Measurements from ENCODE around the gene PDE4D. TPM values are rescaled to one million over a fixed set of nuclear protein-coding genes. Genes with fewer than 3 reads are reported as not detected.

The PDE4D gene
- total RNA-seq, 5 donors from 2014 or later (not counting 1 experiment from before 2014, with no cell fraction given) = 45.1 to 136 (median 64.9) TPM

- H3K27me3 Mint-ChIP-seq = no peaks in the 10 kb centered on the region
- Histone ChIP-seq H3K36me3 (ENCODE audit: control insufficient read depth in 2 of 2, extremely low read depth in 1 of 2, insufficient read depth in 1 of 2, low read length in 1 of 2) (no peaks in the 10 kb centered on the region), H3K4me3 (ENCODE audit: control insufficient read depth in 1 of 2, extremely low read depth in 1 of 2, low read length in 1 of 2) (no peak overlapping the region), H3K27ac (ENCODE audit: low read length) (no peak overlapping the region), H3K4me1 (ENCODE audit: control insufficient read depth in 1 of 2, extremely low read depth in 1 of 2, insufficient read depth in 2 of 2, low read length in 2 of 2) (no peaks in the 10 kb centered on the region), H3K9me3 (no peaks in the 10 kb centered on the region), H3K27me3 (replicated peaks in 1 of 2; ENCODE audit: control insufficient read depth in 2 of 2, extremely low read depth in 1 of 2, insufficient read depth in 2 of 2, low read length in 1 of 2) (no peaks in the 10 kb centered on the region)
- no peaks in the 10 kb centered on the region for H3K36me3 Mint-ChIP-seq
- H3K4me3 Mint-ChIP-seq = no peak overlapping the region
- ChIA-PET POLR2A (interaction anchor here in 1 of 2 donors (0.6 kb wide), 1 partner anchor 109 kb away, joined by 5 read pairs; no protein-coding TSS in a partner anchor), CTCF (no interaction called here)
- H3K4me1 Mint-ChIP-seq = no peaks in the 10 kb centered on the region
- no CpG with 5 or more reads among the region's 4 CpGs for WGBS (ENCODE audit: insufficient coverage)
- no peak overlapping the region for H3K27ac Mint-ChIP-seq
- no peak for DNase-seq
- H3K9me3 Mint-ChIP-seq = peaks cover 0 to 3% (median 0%) of the 10 kb centered on the region in 3 donors
- no peak for ATAC-seq (replicated peaks in 1 of 4)
Observed at GRCh38 chr5:59067956-59068656, 825.4 kb downstream of the PDE4D start.

GRCh38 chr5:59066367-59067163 lies 827.0 kb downstream of the PDE4D start:
- Mint-ChIP-seq H3K4me1 (peaks cover 0 to 3% (median 0%) of the 10 kb centered on the region in 3 donors), H3K4me3 (no peak overlapping the region), H3K36me3 (no peaks in the 10 kb centered on the region), H3K27me3 (peaks cover 0 to 4% of the 10 kb centered on the region in 2 donors), H3K9me3 (peaks cover 0 to 3% (median 0%) of the 10 kb centered on the region in 3 donors), H3K27ac (no peak overlapping the region)
- Histone ChIP-seq H3K9me3 (no peaks in the 10 kb centered on the region), H3K4me1 (ENCODE audit: control insufficient read depth in 1 of 2, extremely low read depth in 1 of 2, insufficient read depth in 2 of 2, low read length in 2 of 2) (no peaks in the 10 kb centered on the region), H3K27ac (ENCODE audit: low read length) (no peak overlapping the region), H3K4me3 (ENCODE audit: control insufficient read depth in 1 of 2, extremely low read depth in 1 of 2, low read length in 1 of 2) (no peak overlapping the region), H3K36me3 (ENCODE audit: control insufficient read depth in 2 of 2, extremely low read depth in 1 of 2, insufficient read depth in 1 of 2, low read length in 1 of 2) (no peaks in the 10 kb centered on the region), H3K27me3 (replicated peaks in 1 of 2; ENCODE audit: control insufficient read depth in 2 of 2, extremely low read depth in 1 of 2, insufficient read depth in 2 of 2, low read length in 1 of 2) (no peaks in the 10 kb centered on the region)
- DNase-seq = no peak
- no peak for ATAC-seq (replicated peaks in 1 of 4)
- POLR2A ChIA-PET = interaction anchor here (0.6 kb wide), 2 partner anchors 9 to 25 kb away, joined by 3 to 4 read pairs; no protein-coding TSS in a partner anchor
- no CpG with 5 or more reads among the region's 5 CpGs for WGBS (ENCODE audit: insufficient coverage)
- CTCF ChIA-PET = interaction anchor here in 1 of 2 donors (0.6 kb wide), 1 partner anchor 311 kb away, joined by 3 read pairs; no protein-coding TSS in a partner anchor

GRCh38 chr5:59065554-59065953 lies 828.0 kb downstream of the PDE4D start:
- Histone ChIP-seq H3K9me3 (no peaks in the 10 kb centered on the region), H3K36me3 (ENCODE audit: control insufficient read depth in 2 of 2, extremely low read depth in 1 of 2, insufficient read depth in 1 of 2, low read length in 1 of 2) (no peaks in the 10 kb centered on the region), H3K4me1 (ENCODE audit: control insufficient read depth in 1 of 2, extremely low read depth in 1 of 2, insufficient read depth in 2 of 2, low read length in 2 of 2) (no peaks in the 10 kb centered on the region), H3K27me3 (replicated peaks in 1 of 2; ENCODE audit: control insufficient read depth in 2 of 2, extremely low read depth in 1 of 2, insufficient read depth in 2 of 2, low read length in 1 of 2) (no peaks in the 10 kb centered on the region), H3K27ac (ENCODE audit: low read length) (no peak overlapping the region), H3K4me3 (ENCODE audit: control insufficient read depth in 1 of 2, extremely low read depth in 1 of 2, low read length in 1 of 2) (no peak overlapping the region)
- peaks cover 0 to 3% (median 0%) of the 10 kb centered on the region in 3 donors for H3K4me1 Mint-ChIP-seq
- no peaks in the 10 kb centered on the region for H3K36me3 Mint-ChIP-seq
- CTCF ChIA-PET = no interaction called here
- WGBS (ENCODE audit: insufficient coverage) = no CpG with 5 or more reads among the region's 1 CpG
- DNase-seq (no peak), ATAC-seq (replicated peaks in 1 of 4) (no peak)
- H3K9me3 Mint-ChIP-seq = peaks cover 0 to 3% (median 0%) of the 10 kb centered on the region in 3 donors
- no peak overlapping the region for H3K4me3 Mint-ChIP-seq
- POLR2A ChIA-PET = no interaction called here
- peaks cover 0 to 5% of the 10 kb centered on the region in 2 donors for H3K27me3 Mint-ChIP-seq
- H3K27ac Mint-ChIP-seq = no peak overlapping the region

- DNase-seq (no peak), ATAC-seq (replicated peaks in 1 of 4) (no peak)
- no CpG with 5 or more reads among the region's 2 CpGs for WGBS (ENCODE audit: insufficient coverage)
- Mint-ChIP-seq H3K27me3 (peaks cover 0 to 5% of the 10 kb centered on the region in 2 donors), H3K36me3 (no peaks in the 10 kb centered on the region), H3K9me3 (peaks cover 0 to 3% (median 0%) of the 10 kb centered on the region in 3 donors), H3K4me3 (no peak overlapping the region), H3K27ac (no peak overlapping the region), H3K4me1 (peaks cover 0 to 3% (median 0%) of the 10 kb centered on the region in 3 donors)
- Histone ChIP-seq H3K4me1 (ENCODE audit: control insufficient read depth in 1 of 2, extremely low read depth in 1 of 2, insufficient read depth in 2 of 2, low read length in 2 of 2) (no peaks in the 10 kb centered on the region), H3K4me3 (ENCODE audit: control insufficient read depth in 1 of 2, extremely low read depth in 1 of 2, low read length in 1 of 2) (no peak overlapping the region), H3K27me3 (replicated peaks in 1 of 2; ENCODE audit: control insufficient read depth in 2 of 2, extremely low read depth in 1 of 2, insufficient read depth in 2 of 2, low read length in 1 of 2) (no peaks in the 10 kb centered on the region), H3K27ac (ENCODE audit: low read length) (no peak overlapping the region), H3K9me3 (no peaks in the 10 kb centered on the region), H3K36me3 (ENCODE audit: control insufficient read depth in 2 of 2, extremely low read depth in 1 of 2, insufficient read depth in 1 of 2, low read length in 1 of 2) (no peaks in the 10 kb centered on the region)
- ChIA-PET CTCF (no interaction called here), POLR2A (interaction anchor here in 1 of 2 donors (0.6 kb wide), 1 partner anchor 22 kb away, joined by 4 read pairs; no protein-coding TSS in a partner anchor)
Observed at GRCh38 chr5:59064293-59064692, 829.2 kb downstream of the PDE4D start.

- H3K9me3 Mint-ChIP-seq = peaks cover 0 to 3% (median 0%) of the 10 kb centered on the region in 3 donors
- no peak overlapping the region for H3K4me3 ChIP-seq (ENCODE audit: control insufficient read depth in 1 of 2, extremely low read depth in 1 of 2, low read length in 1 of 2)
- H3K36me3 Mint-ChIP-seq = no peaks in the 10 kb centered on the region
- H3K36me3 ChIP-seq (ENCODE audit: control insufficient read depth in 2 of 2, extremely low read depth in 1 of 2, insufficient read depth in 1 of 2, low read length in 1 of 2) = no peaks in the 10 kb centered on the region
- no peak overlapping the region for H3K4me3 Mint-ChIP-seq
- ATAC-seq (replicated peaks in 1 of 4) (no peak), DNase-seq (no peak)
- 83% methylated on average over 1 of the region's 3 CpGs for WGBS (ENCODE audit: insufficient coverage)
- no peaks in the 10 kb centered on the region for H3K4me1 ChIP-seq (ENCODE audit: control insufficient read depth in 1 of 2, extremely low read depth in 1 of 2, insufficient read depth in 2 of 2, low read length in 2 of 2)
- H3K27me3 Mint-ChIP-seq = peaks cover 0 to 5% of the 10 kb centered on the region in 2 donors
- H3K27ac ChIP-seq (ENCODE audit: low read length) = no peak overlapping the region
- H3K4me1 Mint-ChIP-seq = peaks cover 0 to 3% (median 0%) of the 10 kb centered on the region in 3 donors
- ChIA-PET POLR2A (interaction anchor here in 1 of 2 donors (0.6 kb wide), 1 partner anchor 88 kb away, joined by 4 read pairs; no protein-coding TSS in a partner anchor), CTCF (interaction anchor here (0.6 to 0.7 kb wide), 3 partner anchors 122 to 1822 kb away, joined by 3 to 5 read pairs (median 4); no protein-coding TSS in a partner anchor)
- no peaks in the 10 kb centered on the region for H3K9me3 ChIP-seq
- H3K27me3 ChIP-seq (replicated peaks in 1 of 2; ENCODE audit: control insufficient read depth in 2 of 2, extremely low read depth in 1 of 2, insufficient read depth in 2 of 2, low read length in 1 of 2) = no peaks in the 10 kb centered on the region
- no peak overlapping the region for H3K27ac Mint-ChIP-seq
Observed at GRCh38 chr5:59062986-59063683, 830.4 kb downstream of the PDE4D start.

GRCh38 chr5:59061377-59061776 lies 832.1 kb downstream of the PDE4D start:
- CTCF ChIA-PET = no interaction called here
- Mint-ChIP-seq H3K36me3 (no peaks in the 10 kb centered on the region), H3K27ac (no peak overlapping the region), H3K9me3 (peaks cover 0 to 3% (median 0%) of the 10 kb centered on the region in 3 donors), H3K4me1 (peaks cover 0 to 3% (median 0%) of the 10 kb centered on the region in 3 donors), H3K4me3 (no peak overlapping the region), H3K27me3 (peaks cover 0 to 5% of the 10 kb centered on the region in 2 donors)
- WGBS (ENCODE audit: insufficient coverage) = 69% methylated on average over 3 of the region's 5 CpGs
- Histone ChIP-seq H3K27ac (ENCODE audit: low read length) (no peak overlapping the region), H3K4me3 (ENCODE audit: control insufficient read depth in 1 of 2, extremely low read depth in 1 of 2, low read length in 1 of 2) (no peak overlapping the region), H3K36me3 (ENCODE audit: control insufficient read depth in 2 of 2, extremely low read depth in 1 of 2, insufficient read depth in 1 of 2, low read length in 1 of 2) (no peaks in the 10 kb centered on the region), H3K4me1 (ENCODE audit: control insufficient read depth in 1 of 2, extremely low read depth in 1 of 2, insufficient read depth in 2 of 2, low read length in 2 of 2) (no peaks in the 10 kb centered on the region), H3K27me3 (replicated peaks in 1 of 2; ENCODE audit: control insufficient read depth in 2 of 2, extremely low read depth in 1 of 2, insufficient read depth in 2 of 2, low read length in 1 of 2) (no peaks in the 10 kb centered on the region), H3K9me3 (no peaks in the 10 kb centered on the region)
- DNase-seq (no peak), ATAC-seq (replicated peaks in 1 of 4) (no peak)
- POLR2A ChIA-PET = no interaction called here
